Esophagus muscularis mucosa (tissue), 4 donors: ENCODE data around the gene LENG8.

ENCODE experiments used
- CTCF ChIP-seq, 3 experiments: fragments of 200-600 bp in 2 of 3; fragments of 450-650 bp in 1 of 3; sonication (generic) in 2 of 3; IDR thresholded peaks; one replicate each; pipeline ENCODE4 v1.5.1; 2017 to 2019; ENCODE audit warnings: antibody characterized with exemption in 3 of 3, mild to moderate bottlenecking in 2 of 3, moderate library complexity in 1 of 3
- EP300 ChIP-seq: sonication (generic); formaldehyde crosslinking; IDR thresholded peaks from one replicate; pipeline ENCODE4 v1.6.1; 2017; ENCODE audit warnings: antibody characterized with exemption
- POLR2A ChIP-seq: fragments of 450-650 bp; IDR thresholded peaks from one replicate; pipeline ENCODE4 v1.6.1; 2017; ENCODE audit warnings: antibody characterized with exemption, moderate library complexity, mild to moderate bottlenecking, low read depth
- POLR2AphosphoS5 ChIP-seq, 2 donors: sonication (generic); formaldehyde crosslinking; IDR thresholded peaks; one replicate each; pipeline ENCODE4 v1.6.1; 2017; ENCODE audit warnings: antibody characterized with exemption in 2 of 2

DNA sequence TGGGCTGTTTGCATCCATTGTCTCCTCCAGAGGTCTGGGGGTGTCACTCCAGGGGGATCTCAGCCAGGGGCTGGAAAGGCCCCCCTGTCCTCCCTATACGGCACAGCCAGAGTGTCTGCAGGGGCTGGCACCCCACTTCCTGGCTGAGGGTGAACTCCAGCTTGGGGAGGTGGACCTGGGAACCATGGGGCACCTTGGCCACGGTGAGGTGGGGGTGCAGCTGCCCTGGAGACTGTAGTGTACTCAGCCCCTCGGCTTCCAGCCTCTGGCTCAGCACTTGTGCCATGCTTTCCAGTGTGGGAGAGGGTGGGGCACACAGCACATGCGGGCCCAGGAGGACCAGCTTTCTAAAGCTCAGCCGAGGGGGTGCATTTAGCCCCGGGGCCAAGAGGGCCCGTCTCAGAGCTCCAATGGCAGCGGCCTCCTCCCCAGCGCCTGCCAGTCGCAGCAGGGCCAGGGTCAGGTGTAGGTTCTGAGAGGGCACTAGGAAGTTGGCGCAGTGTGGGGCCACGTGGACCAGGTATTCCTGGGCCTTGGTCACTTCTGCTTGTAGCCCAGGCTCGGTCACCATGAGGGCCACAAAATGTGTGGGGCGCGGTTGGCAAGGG, 13.2 kb downstream of the LENG8 start:
- no peak for TF ChIP-seq POLR2AphosphoS5 (IDR thresholded peaks at IDR 0.05)
- TF ChIP-seq POLR2A: no peak
- no peak for TF ChIP-seq CTCF (IDR thresholded peaks at IDR 0.05)
- no peak for TF ChIP-seq EP300
